ENCODE data around the gene FAM171A1.

FAM171A1 gene

DNA sequence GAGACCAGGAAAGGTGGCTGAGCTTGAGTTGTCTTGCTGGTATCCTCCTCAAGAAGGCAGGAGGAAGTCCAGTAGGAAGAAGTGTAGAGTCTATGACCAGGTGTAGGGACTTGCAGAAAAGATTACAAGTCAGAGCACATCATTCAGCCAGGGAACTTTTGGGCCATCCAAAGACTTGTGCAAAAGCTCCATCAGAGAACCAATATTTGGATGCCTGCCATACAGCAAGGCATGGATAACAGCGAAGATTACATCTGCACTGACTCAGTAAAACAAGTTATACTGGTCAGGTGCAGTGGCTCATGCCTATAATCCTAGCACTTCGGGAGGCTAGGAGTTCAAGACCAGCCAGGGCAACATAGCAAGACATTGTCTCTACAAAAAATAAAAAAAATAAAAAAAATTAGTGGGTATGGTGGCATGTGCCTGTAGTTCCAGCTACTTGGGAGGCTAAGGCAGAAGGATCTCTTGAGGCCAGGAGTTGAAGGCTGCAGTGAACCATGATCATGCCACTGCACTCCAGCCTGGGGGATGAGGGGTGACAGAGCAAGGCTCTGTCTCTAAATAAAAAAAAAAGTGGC, 189.4 kb downstream of the FAM171A1 start:
- TF ChIP-seq, protein P1, sequence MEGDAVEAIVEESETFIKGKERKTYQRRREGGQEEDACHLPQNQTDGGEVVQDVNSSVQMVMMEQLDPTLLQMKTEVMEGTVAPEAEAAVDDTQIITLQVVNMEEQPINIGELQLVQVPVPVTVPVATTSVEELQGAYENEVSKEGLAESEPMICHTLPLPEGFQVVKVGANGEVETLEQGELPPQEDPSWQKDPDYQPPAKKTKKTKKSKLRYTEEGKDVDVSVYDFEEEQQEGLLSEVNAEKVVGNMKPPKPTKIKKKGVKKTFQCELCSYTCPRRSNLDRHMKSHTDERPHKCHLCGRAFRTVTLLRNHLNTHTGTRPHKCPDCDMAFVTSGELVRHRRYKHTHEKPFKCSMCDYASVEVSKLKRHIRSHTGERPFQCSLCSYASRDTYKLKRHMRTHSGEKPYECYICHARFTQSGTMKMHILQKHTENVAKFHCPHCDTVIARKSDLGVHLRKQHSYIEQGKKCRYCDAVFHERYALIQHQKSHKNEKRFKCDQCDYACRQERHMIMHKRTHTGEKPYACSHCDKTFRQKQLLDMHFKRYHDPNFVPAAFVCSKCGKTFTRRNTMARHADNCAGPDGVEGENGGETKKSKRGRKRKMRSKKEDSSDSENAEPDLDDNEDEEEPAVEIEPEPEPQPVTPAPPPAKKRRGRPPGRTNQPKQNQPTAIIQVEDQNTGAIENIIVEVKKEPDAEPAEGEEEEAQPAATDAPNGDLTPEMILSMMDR (conservative IDR thresholded peaks at IDR 0.05) = no peak
- no peak for TF ChIP-seq ZFX (IDR thresholded peaks at IDR 0.05)
- H3K27ac ChIP-seq = no peak overlapping the region

DNA sequence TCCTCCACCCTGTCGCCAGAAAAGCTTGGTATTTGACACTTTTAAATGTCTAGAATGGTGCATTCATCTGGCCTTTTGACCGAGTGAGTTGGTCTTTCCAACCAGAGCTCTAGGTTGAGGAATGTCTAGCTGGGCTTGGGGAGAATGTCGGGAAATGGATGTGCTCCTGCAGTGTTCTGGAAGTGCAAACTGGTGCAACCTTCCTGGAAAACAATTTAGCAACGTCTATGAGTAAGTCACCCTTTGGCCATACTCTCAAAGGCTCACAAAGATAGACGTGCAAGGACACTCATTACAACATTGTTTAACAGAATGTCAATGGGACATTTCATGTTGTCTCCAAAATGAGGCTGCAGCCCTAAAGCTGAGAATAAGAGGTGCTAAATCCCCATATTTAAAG, 190.4 kb downstream of the FAM171A1 start:
- no peak for TF ChIP-seq ZFX (IDR thresholded peaks at IDR 0.05)
- TF ChIP-seq, protein P1 (conservative IDR thresholded peaks at IDR 0.05) = no peak
- no peak overlapping the region for H3K27ac ChIP-seq

DNA sequence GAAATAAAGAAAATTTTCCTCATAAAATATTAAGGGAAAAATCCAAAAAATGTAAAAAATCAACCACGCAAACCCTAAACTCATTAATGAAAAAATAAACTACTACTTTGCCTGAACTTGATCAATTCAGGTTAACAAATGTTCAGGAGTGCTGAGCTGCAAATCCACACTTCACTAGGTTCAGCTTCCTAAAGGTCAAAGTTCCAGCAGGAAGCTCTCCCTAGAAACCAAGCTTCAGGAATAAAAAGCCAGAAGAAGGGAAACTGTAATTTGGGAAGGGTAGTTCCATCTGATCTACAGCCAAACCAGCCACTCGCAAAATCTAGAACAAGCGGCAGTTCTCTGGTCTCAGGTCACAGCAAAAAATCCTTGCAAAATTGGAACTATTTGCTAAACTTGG, 194.8 kb downstream of the FAM171A1 start:
- TF ChIP-seq, protein P1 (conservative IDR thresholded peaks at IDR 0.05) = no peak
- no peak for TF ChIP-seq ZFX (IDR thresholded peaks at IDR 0.05)
- no peak overlapping the region for H3K27ac ChIP-seq

DNA sequence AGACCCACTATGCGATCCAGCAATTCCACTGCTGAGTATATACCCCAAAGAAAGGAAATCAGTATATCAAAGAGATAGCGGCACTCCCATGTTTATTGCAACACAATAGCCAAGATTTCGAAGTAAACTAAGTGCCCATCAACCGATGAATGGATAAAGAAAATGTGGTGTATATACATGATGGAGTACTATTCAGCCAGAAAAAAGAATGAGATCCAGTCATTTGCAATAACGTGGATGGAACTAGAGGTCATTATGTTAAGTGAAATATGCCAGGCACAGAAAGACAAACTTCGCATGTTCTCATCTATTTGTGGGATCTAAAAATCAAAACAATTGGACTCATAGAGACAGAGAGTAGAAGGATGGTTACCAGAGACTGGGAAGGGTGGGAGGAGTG, 195.5 kb downstream of the FAM171A1 start:
- H3K27ac ChIP-seq = no peak overlapping the region
- no peak for TF ChIP-seq ZFX (IDR thresholded peaks at IDR 0.05)
- TF ChIP-seq, protein P1 (conservative IDR thresholded peaks at IDR 0.05) = no peak

DNA sequence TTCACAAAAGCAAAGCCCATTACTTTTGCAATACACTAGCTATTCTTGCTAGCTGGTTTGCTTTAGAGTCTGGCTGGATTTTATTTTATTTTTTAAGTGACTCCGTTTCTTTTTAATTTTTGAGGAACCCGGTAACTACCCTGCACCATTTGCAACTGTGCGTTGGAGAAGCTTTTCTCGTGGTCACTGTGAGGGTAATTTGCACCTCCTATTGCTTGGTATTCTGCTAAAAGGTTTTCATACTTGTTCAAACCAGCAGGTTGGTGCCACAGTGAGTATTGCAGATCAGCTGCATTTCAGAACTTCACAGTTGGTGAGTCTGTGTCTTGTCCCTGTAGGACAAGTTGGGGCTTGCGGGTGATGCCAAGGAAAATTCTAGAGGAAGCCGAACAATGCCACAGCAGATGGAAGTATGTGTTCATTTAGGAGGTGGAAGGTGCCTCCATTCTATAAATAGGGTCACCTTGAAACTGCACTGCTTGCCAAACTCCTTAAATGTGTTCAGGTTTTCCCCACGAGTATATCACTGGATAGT, 198.7 kb downstream of the FAM171A1 start:
- H3K27ac ChIP-seq = no peak overlapping the region
- TF ChIP-seq ZFX (IDR thresholded peaks at IDR 0.05) = no peak
- TF ChIP-seq, protein P1 (conservative IDR thresholded peaks at IDR 0.05) = no peak

DNA sequence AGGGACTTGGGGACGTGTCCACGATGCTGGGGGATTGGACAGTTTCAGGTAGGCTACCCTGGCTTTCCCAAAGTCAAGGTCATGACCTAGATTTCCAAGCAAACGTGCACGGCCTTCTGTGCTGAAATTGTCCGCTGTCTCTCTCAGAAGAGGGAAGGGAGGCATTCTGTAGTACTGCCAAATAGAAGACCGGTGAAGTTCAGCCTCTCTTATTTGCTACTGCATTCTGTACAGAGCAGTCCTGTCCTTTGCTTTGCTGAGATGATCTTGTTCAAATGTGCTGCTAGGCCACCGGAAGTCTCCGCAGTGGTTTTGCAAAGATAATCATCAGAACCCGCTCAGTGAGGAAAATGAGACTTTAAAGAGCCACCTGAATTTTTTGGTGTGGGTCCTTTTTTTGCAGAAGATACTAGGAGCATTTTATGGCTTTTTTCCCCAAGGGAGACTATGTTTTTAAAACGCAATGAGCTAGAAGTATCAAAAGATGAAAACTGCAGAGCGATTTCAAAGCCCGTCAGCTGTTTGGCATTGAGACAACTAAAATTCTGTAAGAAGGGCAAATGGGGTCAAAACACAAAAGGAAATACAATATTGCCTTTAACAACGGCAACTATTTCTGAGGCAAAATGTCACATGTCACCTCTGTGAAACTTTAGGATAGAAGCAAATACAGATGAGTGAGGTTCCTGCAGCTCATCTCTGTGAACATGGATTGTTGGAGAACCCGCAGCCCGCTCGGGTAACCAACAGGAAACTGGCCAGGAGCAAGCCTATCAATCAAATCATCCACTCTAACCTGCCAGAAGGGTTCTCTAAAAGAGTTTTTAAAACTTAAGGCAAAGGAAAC, 201.3 kb downstream of the FAM171A1 start:
- TF ChIP-seq, protein P1 (conservative IDR thresholded peaks at IDR 0.05) = no peak
- TF ChIP-seq ZFX (IDR thresholded peaks at IDR 0.05) = no peak
- H3K27ac ChIP-seq = no peak overlapping the region; the same call in 1 of the 2 replicates

Data from C4-2B (cell line).